ENCODE results near the gene CDK15. TPM values are rescaled to one million over a fixed set of nuclear protein-coding genes. Genes with fewer than 3 reads are reported as not detected.

Gene CDK15
- total RNA-seq, 1 experiment from 2014 or later: not detected

- BruUV-seq (replicated peaks): no TSS peak
- ChIA-PET RAD21 (ENCODE audit: low non-redundant PET in 1 of 2, low total read pairs in 2 of 2, uncharacterized antibody in 2 of 2, unreplicated experiment in 2 of 2) (no interaction called here), CTCF (no interaction called here), POLR2A (no interaction called here)
- H3K9me3 ChIP-seq (ENCODE audit: control insufficient read depth in 1 of 2, insufficient read depth in 1 of 2, low read depth in 1 of 2, low read length in 2 of 2): no peaks in the 10 kb centered on the region
- H3K36me3 ChIP-seq (ENCODE audit: control insufficient read depth in 1 of 2, insufficient read depth in 2 of 2, low read length in 2 of 2): no peaks in the 10 kb centered on the region
- intact Hi-C loops (cut with micrococcal nuclease): no loop called here
- H3K27me3 ChIP-seq (ENCODE audit: insufficient read depth, low read length): no peaks in the 10 kb centered on the region
- H3K79me2 ChIP-seq (ENCODE audit: insufficient read depth, low read length): no peaks in the 10 kb centered on the region
- H2AFZ ChIP-seq (ENCODE audit: low read depth, low read length, poor library complexity, severe bottlenecking): no peak overlapping the region
- TF ChIP-seq JUND (IDR thresholded peaks at IDR 0.05): no peak
- TF ChIP-seq MAX (IDR thresholded peaks at IDR 0.05): no peak
- no peak for TF ChIP-seq EZH2phosphoT487 (IDR thresholded peaks at IDR 0.05; ENCODE audit: borderline replicate concordance)
- TF ChIP-seq FOSL1 (IDR thresholded peaks at IDR 0.05; ENCODE audit: low read depth): no peak
- no peak for TF ChIP-seq CEBPB (IDR thresholded peaks at IDR 0.05; ENCODE audit: low read depth)
- no peak for TF ChIP-seq ATF3 (IDR thresholded peaks at IDR 0.05)
- no peak for TF ChIP-seq SP1 (IDR thresholded peaks at IDR 0.05; ENCODE audit: low read depth)
- TF ChIP-seq ZNF274 (IDR thresholded peaks at IDR 0.05; ENCODE audit: low read depth, low read length): no peak
- TF ChIP-seq POLR2A (IDR thresholded peaks at IDR 0.05; ENCODE audit: borderline replicate concordance, extremely low read depth, insufficient read depth, insufficient read length): no peak
- no peak for TF ChIP-seq YY1 (IDR thresholded peaks at IDR 0.05; ENCODE audit: extremely low read depth, insufficient replicate concordance, low read depth, low read length)
- no peak for TF ChIP-seq EZH2 (IDR thresholded peaks at IDR 0.05)
- no peak for TF ChIP-seq CBX3 (IDR thresholded peaks at IDR 0.05; ENCODE audit: low read depth)
- TF ChIP-seq ZBTB33 (IDR thresholded peaks at IDR 0.05; ENCODE audit: extremely low read depth, insufficient replicate concordance, low read length): no peak
- TF ChIP-seq REST (IDR thresholded peaks at IDR 0.05; ENCODE audit: low read depth): no peak
- no peak for TF ChIP-seq SRF (IDR thresholded peaks at IDR 0.05; ENCODE audit: low read depth)
- no peak for TF ChIP-seq POLR2AphosphoS5 (IDR thresholded peaks at IDR 0.05; ENCODE audit: low read depth, low read length)
- TF ChIP-seq SIN3A (IDR thresholded peaks at IDR 0.05; ENCODE audit: low read depth): no peak
- TF ChIP-seq ELF1 (IDR thresholded peaks at IDR 0.05; ENCODE audit: borderline replicate concordance, low read depth): no peak
- TF ChIP-seq ZFX (IDR thresholded peaks at IDR 0.05): no peak
- DNase-seq (ENCODE audit: low read depth, low spot score): no peak
- H3K9me2 ChIP-seq (ENCODE audit: insufficient read depth): no peaks in the 10 kb centered on the region
- ATAC-seq: no peak
- H4K20me1 ChIP-seq (ENCODE audit: insufficient read depth): no peaks in the 10 kb centered on the region
- H3K4me1 ChIP-seq (ENCODE audit: control insufficient read depth in 1 of 2, insufficient read depth in 2 of 2, low read length in 2 of 2): no peaks in the 10 kb centered on the region
- H3K9ac ChIP-seq (ENCODE audit: low read length): no peak overlapping the region
- H3K4me2 ChIP-seq (ENCODE audit: low read length): no peak overlapping the region
- H3K27ac ChIP-seq (ENCODE audit: low read depth, low read length): no peak overlapping the region
- H3K4me3 ChIP-seq (replicated peaks in 1 of 2; ENCODE audit: low read depth in 1 of 2, low read length in 2 of 2): no peak overlapping the region
These were observed 101.2 kb downstream of the CDK15 start for GRCh38 chr2:201907563-201907881.

Data from HCT116 (cell line).